DOHH2 (cell line): ENCODE data around the gene ADAMTS1.

Experiments used
- CTCF ChIP-seq: fragments of 200-600 bp; sonication (generic); IDR thresholded peaks from one replicate; pipeline ENCODE4 v1.5.1; 2014; ENCODE audit warnings: antibody characterized with exemption, mild to moderate bottlenecking, low read depth, low read length; ENCODE audit not compliant: poor library complexity, severe bottlenecking
- EZH2phosphoT487 ChIP-seq: fragments of 200-600 bp; sonication (generic); IDR thresholded peaks from 2 replicates; pipeline ENCODE4 v1.6.1; 2017; ENCODE audit warnings: borderline replicate concordance, mild to moderate bottlenecking, antibody characterized with exemption, low read length, moderate library complexity, mixed read lengths

DNA sequence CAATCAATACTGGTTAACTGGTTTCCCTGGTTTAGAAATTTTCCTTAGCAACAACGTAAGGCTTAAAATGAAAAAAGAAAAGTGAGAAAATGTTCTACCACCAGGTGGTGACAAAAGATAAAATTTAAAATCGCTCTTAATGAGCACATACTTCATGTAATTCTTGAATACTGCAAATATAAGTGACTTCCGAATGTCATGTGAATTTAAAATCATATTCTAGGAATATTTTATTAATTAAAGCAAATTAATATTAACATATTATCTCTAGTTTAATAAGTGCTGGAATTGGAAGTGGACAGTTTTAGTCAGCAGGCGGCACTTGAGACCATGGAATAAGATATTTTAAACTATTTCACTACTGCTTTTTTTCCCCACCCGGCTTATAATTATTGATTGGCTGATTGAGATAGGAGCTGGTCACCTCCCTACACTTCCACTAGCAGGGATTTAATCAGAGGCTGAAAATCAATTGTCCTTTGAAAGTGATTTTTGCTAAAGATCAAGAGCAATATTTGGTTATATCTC lies 5.0 kb upstream of the ADAMTS1 start:
- TF ChIP-seq CTCF, result no peak
- TF ChIP-seq EZH2phosphoT487, result no peak
